Cerebellar nuclear complex (tissue), 1 donor: Measurements from ENCODE around the gene SNAP25.

Source experiments
- DNase-seq, 2 experiments: peaks; one replicate each; lab custom pipeline; 2025; lab: John Stamatoyannopoulos, UW

SNAP25 gene

GRCh38 chr20:10218536-10219451 lies at the start of gene SNAP25:
TSS of gene SNAP25 (plus strand) at chr20:10218830. CDS start at chr20:10275492, 56,662 bp downstream.
- DNase-seq: peak in 1 of 2 experiments; percentile 55

- no peak for DNase-seq
These were observed 48.9 kb upstream of the SNAP25 start for GRCh38 chr20:10169752-10170151.

- no peak for DNase-seq
These were observed 48.4 kb upstream of the SNAP25 start for GRCh38 chr20:10170261-10170660.

- DNase-seq: peak in 1 of 2 experiments; percentile 52
These were observed 46.5 kb upstream of the SNAP25 start for GRCh38 chr20:10171864-10172751.

- DNase-seq: peak in 1 of 2 experiments; percentile 48
These were observed 45.5 kb upstream of the SNAP25 start for GRCh38 chr20:10172998-10173655.

- no peak for DNase-seq
These were observed 44.2 kb upstream of the SNAP25 start for GRCh38 chr20:10174400-10174799.

GRCh38 chr20:10177326-10177725 lies 41.3 kb upstream of the SNAP25 start:
- peak in 1 of 2 experiments; percentile 22 for DNase-seq

- no peak for DNase-seq
These were observed 40.5 kb upstream of the SNAP25 start for GRCh38 chr20:10178091-10178490.

- DNase-seq: peak; percentile 83 to 98
These were observed 39.8 kb upstream of the SNAP25 start for GRCh38 chr20:10178727-10179313.

- DNase-seq: no peak
These were observed 38.9 kb upstream of the SNAP25 start for GRCh38 chr20:10179574-10180298.

- DNase-seq: peak in 1 of 2 experiments; percentile 29
These were observed 37.9 kb upstream of the SNAP25 start for GRCh38 chr20:10180651-10181235.

- peak; percentile 83 to 97 for DNase-seq
These were observed 32.7 kb upstream of the SNAP25 start for GRCh38 chr20:10185741-10186558.

- DNase-seq: peak in 1 of 2 experiments; percentile 20
These were observed 28.2 kb upstream of the SNAP25 start for GRCh38 chr20:10190456-10190855.

- DNase-seq: no peak
These were observed 26.5 kb upstream of the SNAP25 start for GRCh38 chr20:10192171-10192570.

GRCh38 chr20:10194166-10194565 lies 24.5 kb upstream of the SNAP25 start:
- DNase-seq: no peak

- DNase-seq: no peak
These were observed 18.3 kb upstream of the SNAP25 start for GRCh38 chr20:10200330-10200729.

- peak in 1 of 2 experiments; percentile 13 for DNase-seq
These were observed 17.2 kb upstream of the SNAP25 start for GRCh38 chr20:10201321-10201870.

- DNase-seq: no peak
These were observed 9.5 kb upstream of the SNAP25 start for GRCh38 chr20:10209091-10209490.

GRCh38 chr20:10213526-10213925 lies 5.1 kb upstream of the SNAP25 start:
- peak; percentile 46 to 89 for DNase-seq
